C4-2B (cell line): ENCODE results near the gene HMG20B.

Experiments
- CTCF ChIP-seq: fragments of 450-650 bp; conservative IDR thresholded peaks from 2 replicates; pipeline ENCODE4 v1.5.1; 2017; ENCODE audit warnings: mild to moderate bottlenecking
- ZFX ChIP-seq: fragments of 450-650 bp; IDR thresholded peaks from 2 replicates; pipeline ENCODE4 v1.6.1; 2017

- no peak for TF ChIP-seq CTCF
- TF ChIP-seq ZFX, result no peak
These were observed 42.2 kb downstream of the HMG20B start for GRCh38 chr19:3614858-3615505.
